Activated CD4-positive, alpha-beta T cell treated with anti-CD3 and anti-CD28 coated beads, Interleukin-2, Interleukin-4, amounts not matched to agents 100 ng/mL and 50 ng/mL, durations not matched to agents 16 hours and 8 hours (primary cell): Measurements from ENCODE around the gene ZWILCH.
"Not testable (repeated sequence)": the region's sequence is repeated elsewhere in the genome, so short reads cannot be mapped to it uniquely, and the experiment has no call there.

ENCODE experiments used
- DNase-seq: peaks from one replicate; pipeline ENCODE4 v3.0.0-alpha.2; 2020; ENCODE audit warnings: low spot score

Gene ZWILCH

GRCh38 chr15:66504563-66505429, at the start of gene ZWILCH, which contains the start of gene RPL4:
Gene ZWILCH (plus strand): TSS chr15:66505326. CDS start chr15:66505339, 13 bp downstream.
Gene RPL4 (minus strand): TSS chr15:66504855. CDS start chr15:66504790, 65 bp downstream.
- DNase-seq, result peak; percentile 85

DNA sequence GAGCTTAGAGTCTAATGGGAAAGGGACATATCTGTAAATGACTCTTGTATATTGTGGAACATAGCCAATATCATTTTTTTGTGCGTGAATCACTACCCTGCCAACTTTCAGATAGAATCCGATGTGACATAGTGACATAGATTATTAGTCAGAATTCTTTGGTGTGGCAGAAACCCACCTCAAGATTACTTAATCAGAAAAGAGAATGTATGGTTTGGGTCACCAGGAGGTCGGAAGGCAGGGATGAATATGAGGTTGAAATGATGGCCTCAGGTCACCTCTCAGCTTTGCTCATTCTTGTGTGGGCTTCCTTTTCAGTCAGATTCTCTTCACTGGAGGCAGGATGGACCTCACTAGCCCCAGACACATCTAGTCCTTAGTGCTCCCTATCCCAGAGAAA, 48.9 kb upstream of the ZWILCH start:
- DNase-seq, result peak; percentile 17

GRCh38 chr15:66459818-66460615, 45.1 kb upstream of the ZWILCH start:
- DNase-seq, result no peak

DNA sequence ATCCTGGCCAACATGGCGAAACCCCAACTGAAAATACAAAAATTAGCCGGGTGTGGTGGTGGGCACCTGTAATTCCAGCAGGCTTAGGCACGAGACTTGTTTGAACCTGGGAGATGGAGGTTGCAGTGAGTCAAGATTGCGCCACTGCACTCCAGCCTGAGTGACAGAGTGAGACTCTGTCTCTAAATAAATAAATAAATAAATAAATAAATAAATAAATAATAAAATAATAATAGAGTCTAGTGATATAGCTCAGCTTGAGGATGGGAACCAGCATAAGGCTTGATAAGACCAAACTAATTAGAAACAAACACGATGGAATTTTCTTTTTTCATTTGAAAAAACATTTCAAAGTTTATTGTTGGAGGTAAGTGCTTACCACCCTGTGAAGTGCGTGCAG, 43.8 kb upstream of the ZWILCH start:
- DNase-seq, result not testable (repeated sequence)

- DNase-seq, result no peak
Observed at GRCh38 chr15:66461917-66462316, 43.2 kb upstream of the ZWILCH start.

- DNase-seq, result no peak
Observed at GRCh38 chr15:66462627-66463026, 42.5 kb upstream of the ZWILCH start.

- not testable (repeated sequence) for DNase-seq
Observed at GRCh38 chr15:66465294-66465693, 39.8 kb upstream of the ZWILCH start.

GRCh38 chr15:66467162-66468040, 37.7 kb upstream of the ZWILCH start:
- DNase-seq, result not testable (repeated sequence)

DNA sequence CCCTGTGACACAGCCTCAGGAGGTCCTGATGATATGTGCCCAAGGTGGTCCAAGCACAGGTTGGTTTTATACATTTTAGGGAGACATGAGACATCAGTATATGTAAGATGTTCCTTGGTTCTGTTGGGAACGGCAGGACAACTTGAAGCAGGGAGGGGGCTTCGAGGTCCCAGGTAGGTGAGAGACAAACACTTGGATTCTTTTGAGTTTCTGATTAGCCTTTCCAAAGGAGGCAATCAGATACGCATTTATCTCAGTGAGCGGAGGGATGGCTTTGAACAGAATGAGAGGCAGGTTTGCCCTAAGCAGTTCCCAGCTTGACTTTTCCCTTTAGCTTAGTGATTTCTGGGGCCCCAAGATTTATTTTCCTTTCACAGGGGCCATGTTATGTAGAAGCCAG, 34.3 kb upstream of the ZWILCH start:
- not testable (repeated sequence) for DNase-seq

GRCh38 chr15:66472176-66472999, 32.7 kb upstream of the ZWILCH start:
- DNase-seq, result peak; percentile 38

DNA sequence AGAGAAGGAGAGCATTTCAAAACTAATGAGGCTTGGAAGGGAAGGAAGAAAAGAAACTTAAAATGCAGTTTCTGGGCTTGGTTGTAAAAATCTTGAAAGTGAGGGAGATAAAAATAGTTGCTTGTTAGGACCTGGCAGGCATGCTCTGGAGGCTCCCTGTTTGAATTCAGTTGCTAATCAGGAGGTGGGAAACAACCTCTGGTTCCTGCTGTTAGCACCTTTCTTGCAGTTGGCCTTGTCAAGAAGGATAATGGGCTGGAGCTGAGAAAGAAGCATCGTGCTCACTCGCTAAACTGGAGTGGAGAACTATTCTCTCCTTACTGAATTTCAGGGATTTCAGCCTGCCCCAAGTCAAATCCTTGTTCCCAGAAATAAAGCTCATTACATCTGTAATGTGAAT, 31.0 kb upstream of the ZWILCH start:
- no peak for DNase-seq

GRCh38 chr15:66474963-66475362, 30.2 kb upstream of the ZWILCH start:
- DNase-seq, result no peak

GRCh38 chr15:66476535-66476934, 28.6 kb upstream of the ZWILCH start:
- DNase-seq, result no peak

- DNase-seq, result no peak
Observed at GRCh38 chr15:66477011-66477410, 28.1 kb upstream of the ZWILCH start.

DNA sequence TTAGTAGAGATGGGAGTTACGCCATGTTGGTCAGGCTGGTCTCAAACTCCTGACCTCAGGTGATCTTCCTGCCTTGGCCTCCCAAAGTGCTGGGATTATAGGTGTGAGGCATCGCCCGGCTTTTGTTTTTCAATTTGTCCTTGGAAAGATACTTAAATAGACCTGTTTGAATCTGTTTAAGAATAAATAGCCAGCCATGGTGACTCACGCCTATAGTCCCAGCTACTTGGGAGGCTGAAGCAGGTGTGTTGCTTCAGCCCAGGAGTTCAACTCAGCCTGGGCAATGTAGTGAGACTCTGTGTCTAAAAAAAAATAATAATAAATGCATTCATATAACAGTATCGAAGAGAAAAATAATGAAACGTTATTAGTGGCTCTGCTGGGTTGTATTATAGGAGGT, 24.9 kb upstream of the ZWILCH start:
- DNase-seq, result no peak

DNA sequence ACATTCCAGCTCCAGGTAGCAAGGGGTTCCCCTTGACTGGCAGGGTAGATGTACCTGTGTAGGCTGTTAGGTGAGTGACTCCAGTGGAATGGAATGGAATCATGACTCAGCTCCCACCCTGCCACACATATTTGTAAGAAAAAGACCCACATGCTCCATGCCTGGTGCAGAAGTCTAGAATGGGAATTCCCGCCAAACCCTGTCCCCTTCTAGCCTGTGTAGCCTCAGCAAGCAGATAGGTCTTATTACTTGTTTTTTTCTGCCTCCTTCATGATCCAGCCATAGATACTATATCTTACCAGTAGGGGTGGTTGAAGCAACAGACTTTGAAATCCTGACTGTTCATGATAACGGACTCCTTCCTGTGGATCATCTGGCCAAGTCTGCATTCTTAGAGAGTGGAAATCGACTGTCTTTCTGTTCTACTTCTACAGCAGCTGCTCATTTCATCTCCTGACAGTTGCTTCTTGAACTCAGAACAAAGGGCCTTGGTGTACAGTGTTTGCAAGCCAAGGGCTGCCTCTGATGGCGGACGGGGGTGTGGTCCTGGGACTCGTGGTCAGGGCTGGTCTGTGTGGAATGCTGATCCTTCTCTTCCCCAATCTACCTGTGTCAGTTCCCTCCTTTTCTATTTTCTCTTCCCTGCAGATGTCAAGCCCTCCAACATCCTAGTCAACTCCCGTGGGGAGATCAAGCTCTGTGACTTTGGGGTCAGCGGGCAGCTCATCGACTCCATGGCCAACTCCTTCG, 23.8 kb upstream of the ZWILCH start:
- no peak for DNase-seq

- no peak for DNase-seq
Observed at GRCh38 chr15:66482539-66482938, 22.6 kb upstream of the ZWILCH start.

GRCh38 chr15:66483131-66483566, 22.0 kb upstream of the ZWILCH start:
- DNase-seq, result no peak

GRCh38 chr15:66484539-66485112, 20.5 kb upstream of the ZWILCH start:
- no peak for DNase-seq

DNA sequence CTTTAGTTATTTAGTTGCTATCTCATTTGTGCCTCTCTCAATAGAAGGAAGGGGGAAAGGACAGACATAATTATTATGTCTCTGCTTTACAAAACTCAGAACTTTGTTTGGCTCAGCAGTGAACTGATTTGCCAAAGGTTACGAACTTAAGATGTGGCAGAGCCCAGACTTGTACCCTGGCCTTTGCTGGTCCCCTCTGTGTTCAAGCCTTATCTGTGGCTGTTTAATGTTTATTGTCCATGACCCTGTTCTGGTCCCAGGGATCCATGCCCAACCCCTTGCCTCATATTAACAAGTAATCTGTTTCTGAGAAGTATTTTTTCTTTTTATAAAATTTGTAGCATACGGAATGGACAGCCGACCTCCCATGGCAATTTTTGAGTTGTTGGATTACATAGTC, 18.2 kb upstream of the ZWILCH start:
- DNase-seq, result no peak
